HG02884 (cell line): ENCODE measurements around the gene ST6GALNAC3.

ENCODE experiments used
- ATAC-seq: cut with Tn5 transposase; IDR thresholded peaks from one replicate; pipeline ENCODE4 v1.9.1; 2021; ENCODE audit warnings: mild to moderate bottlenecking, moderate library complexity; ENCODE audit not compliant: unreplicated experiment

The ST6GALNAC3 gene

GRCh38 chr1:76408303-76408702, 333.8 kb downstream of the ST6GALNAC3 start:
- ATAC-seq, result no peak

GRCh38 chr1:76410499-76410898, 336.0 kb downstream of the ST6GALNAC3 start:
- no peak for ATAC-seq

DNA sequence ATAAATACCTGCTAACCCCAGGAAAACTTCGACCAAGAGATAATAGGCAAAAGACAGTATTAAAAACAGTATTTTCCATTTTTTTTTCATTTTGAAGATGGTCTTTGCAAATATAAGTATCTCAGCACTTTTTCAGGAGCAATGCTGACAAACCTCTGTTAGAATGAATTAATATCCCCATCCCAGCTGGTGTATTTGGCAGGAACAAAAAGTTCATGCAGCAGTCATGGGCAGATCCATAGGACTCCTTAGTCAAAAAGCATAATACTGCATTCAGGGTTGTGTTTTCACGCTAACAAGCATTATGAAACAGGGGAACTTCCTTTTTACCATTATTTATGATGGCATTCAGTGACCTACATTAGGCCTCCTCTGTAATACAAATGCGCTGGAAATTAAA, 344.0 kb downstream of the ST6GALNAC3 start:
- no peak for ATAC-seq

- ATAC-seq, result no peak
These were observed 345.1 kb downstream of the ST6GALNAC3 start for GRCh38 chr1:76419603-76420002.

DNA sequence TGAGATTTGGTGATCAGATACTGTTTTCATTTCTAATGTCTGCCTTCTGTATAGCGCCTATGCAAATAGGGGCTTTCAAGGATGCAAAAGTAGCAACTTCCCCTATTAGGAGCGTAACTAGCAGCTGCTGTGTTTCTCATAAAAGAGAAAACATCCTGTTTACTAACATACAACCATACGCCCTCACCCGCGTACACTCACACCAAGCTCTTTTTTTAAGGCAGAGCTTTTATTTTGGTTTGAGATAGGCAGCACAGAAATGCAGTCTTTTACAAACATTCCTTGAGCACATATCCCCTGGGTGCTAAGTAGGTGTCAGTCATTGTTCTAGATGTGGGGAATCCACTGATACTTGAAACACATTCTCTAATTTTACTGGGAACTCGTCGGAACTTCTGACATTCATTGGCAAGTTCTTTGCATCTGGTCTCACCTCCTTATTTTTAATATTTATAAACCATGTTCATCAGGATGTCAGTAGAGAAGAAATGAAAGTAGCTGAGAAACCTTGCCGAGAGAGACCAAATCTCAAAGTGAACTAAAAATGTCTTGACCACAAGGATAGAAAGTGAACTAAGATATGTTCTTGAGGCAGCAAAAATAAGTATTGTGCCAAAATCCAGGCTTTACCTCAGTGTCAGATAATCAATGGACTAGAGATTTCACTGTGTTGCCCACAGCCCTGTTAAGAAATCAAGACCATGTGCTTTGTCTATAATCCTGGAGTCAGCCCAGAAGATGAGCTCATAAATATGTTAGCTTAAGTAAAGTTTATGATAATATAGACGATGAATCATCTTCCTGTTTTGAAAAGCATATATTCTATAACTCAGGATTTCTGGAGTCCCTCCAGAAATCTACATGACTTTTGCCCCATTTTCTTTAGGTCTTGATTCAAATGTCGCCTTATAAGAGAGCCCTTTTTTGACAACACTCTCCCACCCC, 350.9 kb downstream of the ST6GALNAC3 start:
- ATAC-seq, result peak; percentile 70

GRCh38 chr1:76426606-76427005, 352.1 kb downstream of the ST6GALNAC3 start:
- ATAC-seq, result no peak

DNA sequence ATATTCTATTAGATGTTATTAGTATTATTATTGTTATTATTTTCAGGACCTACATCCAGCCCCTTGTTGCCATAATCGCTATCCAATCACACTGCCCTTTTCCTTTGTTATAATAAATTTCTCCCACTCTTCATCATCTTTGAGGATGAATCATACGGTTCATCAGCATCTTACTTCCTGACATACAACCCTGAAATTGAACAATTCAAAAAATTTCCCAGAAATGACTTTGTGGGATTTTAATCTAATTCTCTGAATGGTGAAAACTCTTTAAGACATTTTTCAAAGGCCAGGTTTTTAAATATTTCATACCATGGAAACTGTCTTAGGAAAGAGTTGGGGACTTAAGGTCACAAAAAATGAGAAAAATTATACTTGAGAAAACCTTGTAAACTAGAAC, 353.5 kb downstream of the ST6GALNAC3 start:
- ATAC-seq, result no peak

GRCh38 chr1:76430531-76430930, 356.0 kb downstream of the ST6GALNAC3 start:
- no peak for ATAC-seq

- ATAC-seq, result no peak
These were observed 359.0 kb downstream of the ST6GALNAC3 start for GRCh38 chr1:76433526-76433925.

GRCh38 chr1:76443217-76443616, 368.7 kb downstream of the ST6GALNAC3 start:
- no peak for ATAC-seq

- no peak for ATAC-seq
These were observed 370.2 kb downstream of the ST6GALNAC3 start for GRCh38 chr1:76444773-76445172.

DNA sequence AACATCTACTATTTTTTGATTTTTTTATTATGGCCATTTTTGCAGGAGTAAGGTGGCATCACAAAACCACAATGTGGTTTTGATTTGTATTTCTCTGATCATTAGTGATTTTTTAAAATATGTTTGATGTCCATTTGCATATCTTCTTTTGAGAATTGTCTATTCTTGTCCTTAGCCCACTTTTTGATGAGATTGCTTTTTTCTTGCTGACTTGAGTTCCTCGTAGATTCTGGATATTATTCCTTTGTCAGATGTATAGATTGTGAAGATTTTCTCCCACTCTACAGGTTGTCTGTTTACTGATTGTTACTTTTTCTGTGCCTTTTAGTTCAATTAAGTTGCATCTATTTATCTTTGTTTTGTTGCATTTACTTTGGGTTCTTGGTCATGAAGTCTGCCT, 375.7 kb downstream of the ST6GALNAC3 start:
- no peak for ATAC-seq

DNA sequence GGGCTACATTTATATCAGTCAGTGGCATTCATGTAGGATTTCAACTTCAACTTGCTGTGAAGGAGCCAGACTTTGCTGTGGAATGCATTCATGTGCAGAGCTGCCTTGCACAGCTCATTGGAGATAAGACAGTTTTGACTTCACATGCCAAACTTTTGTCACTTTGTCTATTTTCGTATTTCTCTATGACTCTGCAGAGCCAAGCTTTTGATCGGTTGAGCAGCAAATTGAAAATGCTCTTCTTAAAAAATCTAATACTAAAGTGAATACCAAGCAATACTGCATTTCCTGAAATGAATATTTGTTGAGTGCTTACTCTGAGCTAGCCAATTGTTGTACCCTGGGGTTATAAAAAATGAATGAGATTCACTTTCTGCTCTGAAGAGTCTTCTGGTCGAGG, 388.7 kb downstream of the ST6GALNAC3 start:
- ATAC-seq, result no peak

DNA sequence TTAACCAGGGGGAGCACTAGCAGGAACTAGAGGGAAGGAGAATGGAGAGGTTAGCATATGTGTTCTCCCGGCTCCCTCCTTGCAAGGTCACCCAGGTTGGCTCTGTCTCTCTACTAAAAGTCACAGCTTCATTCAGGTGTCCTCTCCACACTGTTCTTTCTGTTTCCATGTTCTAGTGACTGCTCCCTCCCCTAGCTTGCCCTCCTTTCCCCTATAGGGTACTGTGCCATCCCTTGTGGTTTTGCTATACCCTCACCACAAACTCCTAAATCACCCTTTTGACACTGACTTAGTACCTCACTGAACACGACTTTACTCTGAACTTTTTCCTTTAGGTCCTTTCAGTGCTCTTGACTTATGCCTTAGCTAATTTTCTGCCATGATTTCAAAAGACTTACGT, 389.3 kb downstream of the ST6GALNAC3 start:
- ATAC-seq, result no peak

DNA sequence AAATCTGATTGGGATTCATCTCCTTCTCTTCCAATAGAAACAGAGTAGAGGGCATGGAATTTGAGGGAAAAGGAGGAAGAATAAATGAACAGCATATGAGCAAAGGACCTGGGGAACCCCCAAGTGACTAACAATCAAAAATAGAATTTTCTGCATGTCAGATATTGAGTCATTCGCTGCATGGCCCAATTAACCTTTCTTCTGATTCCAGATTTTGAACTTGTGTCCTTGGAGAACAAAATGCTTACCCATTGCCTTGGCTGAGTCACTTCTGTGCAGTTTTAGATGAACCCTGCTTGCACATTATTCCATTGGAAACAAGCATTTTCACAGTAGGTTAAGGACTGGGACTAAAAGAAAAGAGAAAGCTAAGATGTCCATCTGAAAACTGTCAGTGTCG, 390.5 kb downstream of the ST6GALNAC3 start:
- ATAC-seq, result no peak

DNA sequence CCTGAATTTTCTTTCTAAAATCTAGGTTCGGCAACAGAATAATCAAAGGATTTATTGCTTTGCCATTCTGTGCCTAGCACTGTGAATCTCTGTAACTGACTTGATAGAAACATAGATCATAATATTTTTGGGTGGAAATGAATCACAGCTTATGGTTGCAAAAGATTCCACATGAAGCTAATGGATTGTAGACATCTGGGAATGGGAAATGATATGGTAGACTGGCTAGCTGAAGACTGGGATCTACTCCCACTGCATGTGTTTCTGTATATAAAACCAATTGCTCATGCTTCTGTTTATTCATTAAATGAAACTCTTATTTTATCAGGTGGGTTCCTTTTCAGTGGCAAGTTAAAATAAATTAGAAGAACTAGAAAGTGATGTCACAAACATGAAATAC, 395.6 kb downstream of the ST6GALNAC3 start:
- no peak for ATAC-seq

DNA sequence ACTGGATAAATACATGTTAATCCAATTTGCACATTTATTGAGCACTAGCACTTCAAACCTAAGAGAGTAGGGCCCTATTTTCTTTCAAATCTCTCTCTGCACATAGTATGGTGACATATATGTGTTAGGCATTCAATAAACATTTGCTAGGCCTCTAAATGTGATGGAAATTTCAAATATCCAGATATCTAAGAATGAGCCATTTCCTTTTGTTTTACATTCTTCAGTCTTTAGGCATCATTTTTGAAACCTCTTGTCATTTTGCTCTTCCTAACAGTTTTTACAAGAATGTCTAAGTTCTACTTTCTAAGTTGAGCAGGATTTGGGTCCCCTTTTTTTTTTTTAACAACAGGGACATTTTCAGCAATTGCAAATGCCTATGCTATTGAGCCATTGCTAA, 397.0 kb downstream of the ST6GALNAC3 start:
- ATAC-seq, result no peak

DNA sequence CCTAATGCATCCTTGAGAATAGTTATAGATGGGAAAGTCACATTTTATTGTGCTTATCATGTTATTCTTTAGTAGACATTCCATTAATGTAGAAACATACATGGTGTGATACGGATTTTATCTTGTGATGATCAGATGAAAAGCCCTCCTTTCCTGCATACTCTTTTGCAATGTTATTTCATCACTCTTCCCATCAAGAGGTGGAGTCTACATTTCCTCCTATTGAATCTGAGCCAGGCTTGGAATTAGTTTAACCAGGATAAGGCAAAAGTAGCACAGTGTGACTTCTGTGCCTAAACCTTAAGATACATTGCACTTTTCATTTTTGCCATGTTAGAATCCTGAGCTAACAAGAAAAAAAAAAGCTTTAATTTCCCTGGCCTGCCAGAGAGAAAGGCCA, 399.0 kb downstream of the ST6GALNAC3 start:
- ATAC-seq, result no peak

DNA sequence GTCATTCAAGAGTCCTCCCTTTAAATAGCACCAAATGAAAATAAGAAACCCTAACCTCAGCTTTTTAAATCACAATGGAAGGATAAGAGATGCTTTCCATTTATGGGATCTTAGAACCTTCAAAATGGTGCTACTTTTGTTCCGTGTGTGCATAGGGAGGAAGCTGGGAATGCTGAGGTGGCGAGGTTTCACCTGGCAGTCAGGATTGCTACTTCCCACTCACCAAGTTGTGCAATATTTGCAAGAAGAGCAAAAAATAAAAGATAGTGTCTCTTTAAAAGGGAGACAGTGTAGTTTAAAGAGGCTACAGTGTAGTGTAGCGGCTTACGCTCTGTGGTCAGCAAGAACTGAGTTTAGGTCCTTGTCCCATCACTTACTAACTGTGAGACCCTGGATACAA, 400.4 kb downstream of the ST6GALNAC3 start:
- ATAC-seq, result no peak

- no peak for ATAC-seq
These were observed 402.6 kb downstream of the ST6GALNAC3 start for GRCh38 chr1:76477156-76477555.

GRCh38 chr1:76480827-76481226, 406.3 kb downstream of the ST6GALNAC3 start:
- ATAC-seq, result no peak

- ATAC-seq, result no peak
These were observed 407.1 kb downstream of the ST6GALNAC3 start for GRCh38 chr1:76481672-76482071.

GRCh38 chr1:76482272-76482671, 407.7 kb downstream of the ST6GALNAC3 start:
- ATAC-seq, result no peak
